Measurements from ENCODE around the gene SPIRE2. TPM values are rescaled to one million over a fixed set of nuclear protein-coding genes. Genes with fewer than 3 reads are reported as not detected.

SPIRE2 gene
- total and polyA plus RNA-seq, 2 of the 4 experiments (the other 2 are of a cell fraction): 0.72 to 1.9 TPM

DNA sequence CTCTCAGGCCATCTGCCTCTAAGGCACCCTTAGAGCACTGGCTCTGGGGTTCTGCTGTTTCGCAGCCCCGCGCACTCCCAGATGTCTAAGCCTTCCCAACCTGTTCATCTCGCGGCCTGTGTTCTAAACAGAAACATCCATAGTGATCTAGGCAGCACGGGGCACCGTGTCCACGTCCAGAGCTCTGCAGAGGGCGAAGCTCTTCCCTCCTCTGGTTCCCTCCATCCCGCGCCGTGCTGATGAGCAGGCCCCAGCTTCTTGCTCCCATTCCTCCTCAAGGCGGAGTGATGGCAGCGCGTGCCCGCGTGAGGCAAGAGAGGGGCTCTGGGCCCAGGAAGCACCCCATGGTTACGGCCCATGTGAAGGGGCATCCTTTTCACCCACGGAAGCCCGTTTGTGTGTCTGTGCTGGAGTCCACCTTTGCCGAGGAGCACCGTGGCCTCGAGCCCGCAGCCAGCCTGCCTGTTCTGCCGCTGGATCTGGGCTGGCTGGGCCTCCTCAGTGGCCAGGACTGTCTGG lies 3.6 kb downstream of the SPIRE2 start:
- POLR2A ChIA-PET (ENCODE audit: unreplicated experiment): no interaction called here
- no peak overlapping the region for H4K91ac ChIP-seq (ENCODE audit: insufficient read depth, low read depth, low read length)

More for the DNA sequence above, 3.6 kb downstream of the SPIRE2 start:
- intact Hi-C loops (cut with micrococcal nuclease) (no loop called here), in situ Hi-C loops (cut with MboI; ENCODE audit: low sequenced_read_pairs) (no loop called here), dilution Hi-C loops (cut with HindIII; ENCODE audit: low sequenced_read_pairs, unreplicated experiment) (no loop called here)
- H3K27me3 ChIP-seq (ENCODE audit: control insufficient read depth, insufficient read depth, low read length): no peaks in the 10 kb centered on the region
- H2AFZ ChIP-seq (replicated peaks; ENCODE audit: low read length, poor library complexity): no peak overlapping the region
- H3K23ac ChIP-seq (ENCODE audit: low read depth, low read length): no peak overlapping the region
- H2BK20ac ChIP-seq (ENCODE audit: low read depth, low read length): no peak overlapping the region
- H4K20me1 ChIP-seq (ENCODE audit: insufficient read depth, low read length): no peaks in the 10 kb centered on the region
- no peak overlapping the region for H2AK9ac ChIP-seq (replicated peaks; ENCODE audit: low read depth, low read length, poor library complexity)
- H3K14ac ChIP-seq (replicated peaks; ENCODE audit: low read depth, low read length): no peak overlapping the region
- H2BK15ac ChIP-seq (ENCODE audit: low read depth, low read length): no peak overlapping the region
- no peak overlapping the region for H3K9ac ChIP-seq (ENCODE audit: low read depth, low read length)
- no peaks in the 10 kb centered on the region; the same call in 1 of the 2 replicates for H3K9me3 ChIP-seq (ENCODE audit: control insufficient read depth, insufficient read depth, low read length)
- no peak overlapping the region for H4K8ac ChIP-seq (ENCODE audit: low read depth in 2 of 2, low read length in 2 of 2)
- CTCF ChIA-PET: no interaction called here
- DNase-seq (no peak), ATAC-seq (ENCODE audit: low read depth) (no peak)
- H4K5ac ChIP-seq (ENCODE audit: low read depth, low read length): no peak overlapping the region
- H2BK120ac ChIP-seq (ENCODE audit: low read depth, low read length): no peak overlapping the region
- peaks cover 0 to 4% of the 10 kb centered on the region in 2 experiments; a peak in 1 of 4 replicates for H3K79me1 ChIP-seq (ENCODE audit: low read depth in 1 of 2, low read length in 2 of 2)
- H3K9me1 ChIP-seq (ENCODE audit: insufficient read depth, low read length): no peaks in the 10 kb centered on the region
- H3K56ac ChIP-seq (ENCODE audit: extremely low read depth, insufficient read depth, low read length): no peak overlapping the region
- no peak overlapping the region for H2BK5ac ChIP-seq (ENCODE audit: low read depth, low read length, poor library complexity, severe bottlenecking)
- WGBS, 2 experiments (ENCODE audit: extremely low coverage in 2 of 2, insufficient read length in 1 of 2): 94% methylated on average over 15 of the region's 25 CpGs; no CpG with 5 or more reads in 1 of the 2 experiments
- TF ChIP-seq, protein P1, sequence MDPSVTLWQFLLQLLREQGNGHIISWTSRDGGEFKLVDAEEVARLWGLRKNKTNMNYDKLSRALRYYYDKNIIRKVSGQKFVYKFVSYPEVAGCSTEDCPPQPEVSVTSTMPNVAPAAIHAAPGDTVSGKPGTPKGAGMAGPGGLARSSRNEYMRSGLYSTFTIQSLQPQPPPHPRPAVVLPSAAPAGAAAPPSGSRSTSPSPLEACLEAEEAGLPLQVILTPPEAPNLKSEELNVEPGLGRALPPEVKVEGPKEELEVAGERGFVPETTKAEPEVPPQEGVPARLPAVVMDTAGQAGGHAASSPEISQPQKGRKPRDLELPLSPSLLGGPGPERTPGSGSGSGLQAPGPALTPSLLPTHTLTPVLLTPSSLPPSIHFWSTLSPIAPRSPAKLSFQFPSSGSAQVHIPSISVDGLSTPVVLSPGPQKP (IDR thresholded peaks at IDR 0.05; ENCODE audit: borderline replicate concordance, low read depth, low read length): no peak
- TF ChIP-seq FOS (IDR thresholded peaks at IDR 0.05; ENCODE audit: low read depth, low read length) (no peak), CHD1 (IDR thresholded peaks at IDR 0.05; ENCODE audit: low read depth, low read length) (no peak), MXI1 (IDR thresholded peaks at IDR 0.05; ENCODE audit: borderline replicate concordance, low read depth, low read length) (no peak), POLR2A (IDR thresholded peaks at IDR 0.05; ENCODE audit: low read depth, low read length) (no peak), MAFK (IDR thresholded peaks at IDR 0.05; ENCODE audit: low read depth, low read length) (no peak), BHLHE40 (IDR thresholded peaks at IDR 0.05; ENCODE audit: low read depth, low read length) (no peak)
- TF ChIP-seq, protein P2, sequence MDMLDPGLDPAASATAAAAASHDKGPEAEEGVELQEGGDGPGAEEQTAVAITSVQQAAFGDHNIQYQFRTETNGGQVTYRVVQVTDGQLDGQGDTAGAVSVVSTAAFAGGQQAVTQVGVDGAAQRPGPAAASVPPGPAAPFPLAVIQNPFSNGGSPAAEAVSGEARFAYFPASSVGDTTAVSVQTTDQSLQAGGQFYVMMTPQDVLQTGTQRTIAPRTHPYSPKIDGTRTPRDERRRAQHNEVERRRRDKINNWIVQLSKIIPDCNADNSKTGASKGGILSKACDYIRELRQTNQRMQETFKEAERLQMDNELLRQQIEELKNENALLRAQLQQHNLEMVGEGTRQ (IDR thresholded peaks at IDR 0.05; ENCODE audit: low read depth, low read length): no peak
- TF ChIP-seq, protein P3, sequence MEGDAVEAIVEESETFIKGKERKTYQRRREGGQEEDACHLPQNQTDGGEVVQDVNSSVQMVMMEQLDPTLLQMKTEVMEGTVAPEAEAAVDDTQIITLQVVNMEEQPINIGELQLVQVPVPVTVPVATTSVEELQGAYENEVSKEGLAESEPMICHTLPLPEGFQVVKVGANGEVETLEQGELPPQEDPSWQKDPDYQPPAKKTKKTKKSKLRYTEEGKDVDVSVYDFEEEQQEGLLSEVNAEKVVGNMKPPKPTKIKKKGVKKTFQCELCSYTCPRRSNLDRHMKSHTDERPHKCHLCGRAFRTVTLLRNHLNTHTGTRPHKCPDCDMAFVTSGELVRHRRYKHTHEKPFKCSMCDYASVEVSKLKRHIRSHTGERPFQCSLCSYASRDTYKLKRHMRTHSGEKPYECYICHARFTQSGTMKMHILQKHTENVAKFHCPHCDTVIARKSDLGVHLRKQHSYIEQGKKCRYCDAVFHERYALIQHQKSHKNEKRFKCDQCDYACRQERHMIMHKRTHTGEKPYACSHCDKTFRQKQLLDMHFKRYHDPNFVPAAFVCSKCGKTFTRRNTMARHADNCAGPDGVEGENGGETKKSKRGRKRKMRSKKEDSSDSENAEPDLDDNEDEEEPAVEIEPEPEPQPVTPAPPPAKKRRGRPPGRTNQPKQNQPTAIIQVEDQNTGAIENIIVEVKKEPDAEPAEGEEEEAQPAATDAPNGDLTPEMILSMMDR (conservative IDR thresholded peaks at IDR 0.05; ENCODE audit: low read depth, low read length): no peak
- H3K4ac ChIP-seq (ENCODE audit: low read depth, low read length): no peak overlapping the region
- no peak overlapping the region for H3K27ac ChIP-seq (ENCODE audit: insufficient read depth, low read length)
- H3K4me2 ChIP-seq (ENCODE audit: low read depth, low read length): no peak overlapping the region
- no peak overlapping the region for H2AK5ac ChIP-seq (ENCODE audit: low read depth, low read length)
- no peak overlapping the region for H3K4me3 ChIP-seq (ENCODE audit: insufficient read depth, low read depth, low read length)
- H3K4me1 ChIP-seq (ENCODE audit: control insufficient read depth, insufficient read depth, low read length): peaks cover 6% of the 10 kb centered on the region; the same call in 1 of the 2 replicates
- no TSS peak for BruUV-seq (replicated peaks)
- H3K36me3 ChIP-seq (ENCODE audit: control insufficient read depth, insufficient read depth, low read length): no peaks in the 10 kb centered on the region
- H3K18ac ChIP-seq (ENCODE audit: low read depth, low read length): no peak overlapping the region

All from IMR-90 (cell line).